ENCODE data around the gene TMEM132D.

DNA sequence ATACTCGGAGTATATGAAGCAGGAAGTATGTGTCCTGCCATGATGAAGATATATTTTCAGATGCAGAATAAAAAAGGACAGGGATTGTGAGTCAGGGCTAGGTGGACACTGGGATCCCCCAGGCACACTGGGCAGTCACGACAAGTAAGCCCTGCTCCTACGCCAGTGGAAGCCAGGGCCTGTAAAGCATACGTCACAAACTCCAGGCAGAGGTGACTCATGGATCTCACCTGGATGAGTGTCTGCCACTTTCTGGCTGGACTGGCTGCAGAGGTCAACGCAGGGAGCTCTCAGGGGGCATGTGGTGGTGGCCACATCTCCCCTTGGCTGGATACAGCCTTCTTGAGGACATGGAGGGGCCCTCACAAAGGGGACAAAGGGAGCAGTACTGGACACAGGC is 788.3 kb downstream of the TMEM132D start:
- TF ChIP-seq CTCF (IDR thresholded peaks at IDR 0.05; ENCODE audit: insufficient read depth, low read length, poor library complexity, severe bottlenecking) (no peak), EZH2phosphoT487 (conservative IDR thresholded peaks at IDR 0.05; ENCODE audit: low read length) (no peak)

All from SU-DHL-6 (cell line).